Chondrocyte (in vitro differentiated cells): ENCODE measurements around the gene PRDM7. TPM values are rescaled to one million over a fixed set of nuclear protein-coding genes. Genes with fewer than 3 reads are reported as not detected.

Experiments used
- DNase-seq: peaks from one replicate; pipeline ENCODE4 v3.0.0; 2021; ENCODE audit warnings: mixed read lengths, low spot score
- H3K27ac Mint-ChIP-seq: one replicate; pipeline ENCODE4 v1.8.0; 2021; ENCODE audit warnings: mild to moderate bottlenecking, moderate library complexity, mixed read lengths; ENCODE audit not compliant: unreplicated experiment
- H3K27me3 Mint-ChIP-seq: 2 replicates; pipeline ENCODE4 v1.8.0; 2021; ENCODE audit warnings: low read depth, mixed read lengths
- H3K36me3 Mint-ChIP-seq: 2 replicates; pipeline ENCODE4 v1.8.0; 2021; ENCODE audit warnings: low read depth, mixed read lengths
- H3K4me1 Mint-ChIP-seq: 2 replicates; pipeline ENCODE4 v1.8.0; 2021; ENCODE audit warnings: low read depth, mild to moderate bottlenecking, mixed read lengths
- H3K4me3 Mint-ChIP-seq: one replicate; pipeline ENCODE4 v1.8.0; 2021; ENCODE audit warnings: mild to moderate bottlenecking, moderate library complexity, mixed read lengths; ENCODE audit not compliant: unreplicated experiment
- H3K9me3 Mint-ChIP-seq: 2 replicates; pipeline ENCODE4 v1.8.0; 2021; ENCODE audit warnings: low read depth, mixed read lengths
- total RNA-seq: library from RNA; stranded (reverse); gene quantifications from 3 replicates; pipeline ENCODE4 v1.2.1, GENCODE V29; 2021
- TF ChIP-seq, protein P1 (sequence below): fragments of 200-600 bp; sonication (generic); IDR thresholded peaks from 2 replicates; pipeline ENCODE4 v1.5.0; 2021; ENCODE audit warnings: antibody characterized with exemption, mild to moderate bottlenecking, moderate library complexity

Gene PRDM7
- total RNA-seq, 1 donor from 2014 or later: not detected

GRCh38 chr16:90031931-90032673, 45.0 kb downstream of the PRDM7 start:
- DNase-seq: no peak
- Mint-ChIP-seq H3K27me3 (peaks cover 2% of the 10 kb centered on the region), H3K36me3 (peaks cover 3% of the 10 kb centered on the region), H3K27ac (peak overlapping the region; percentile 73), H3K4me1 (peaks cover 18% of the 10 kb centered on the region), H3K4me3 (no peak overlapping the region), H3K9me3 (peaks cover 5% of the 10 kb centered on the region)
- TF ChIP-seq, protein P1, sequence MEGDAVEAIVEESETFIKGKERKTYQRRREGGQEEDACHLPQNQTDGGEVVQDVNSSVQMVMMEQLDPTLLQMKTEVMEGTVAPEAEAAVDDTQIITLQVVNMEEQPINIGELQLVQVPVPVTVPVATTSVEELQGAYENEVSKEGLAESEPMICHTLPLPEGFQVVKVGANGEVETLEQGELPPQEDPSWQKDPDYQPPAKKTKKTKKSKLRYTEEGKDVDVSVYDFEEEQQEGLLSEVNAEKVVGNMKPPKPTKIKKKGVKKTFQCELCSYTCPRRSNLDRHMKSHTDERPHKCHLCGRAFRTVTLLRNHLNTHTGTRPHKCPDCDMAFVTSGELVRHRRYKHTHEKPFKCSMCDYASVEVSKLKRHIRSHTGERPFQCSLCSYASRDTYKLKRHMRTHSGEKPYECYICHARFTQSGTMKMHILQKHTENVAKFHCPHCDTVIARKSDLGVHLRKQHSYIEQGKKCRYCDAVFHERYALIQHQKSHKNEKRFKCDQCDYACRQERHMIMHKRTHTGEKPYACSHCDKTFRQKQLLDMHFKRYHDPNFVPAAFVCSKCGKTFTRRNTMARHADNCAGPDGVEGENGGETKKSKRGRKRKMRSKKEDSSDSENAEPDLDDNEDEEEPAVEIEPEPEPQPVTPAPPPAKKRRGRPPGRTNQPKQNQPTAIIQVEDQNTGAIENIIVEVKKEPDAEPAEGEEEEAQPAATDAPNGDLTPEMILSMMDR: no peak

DNA sequence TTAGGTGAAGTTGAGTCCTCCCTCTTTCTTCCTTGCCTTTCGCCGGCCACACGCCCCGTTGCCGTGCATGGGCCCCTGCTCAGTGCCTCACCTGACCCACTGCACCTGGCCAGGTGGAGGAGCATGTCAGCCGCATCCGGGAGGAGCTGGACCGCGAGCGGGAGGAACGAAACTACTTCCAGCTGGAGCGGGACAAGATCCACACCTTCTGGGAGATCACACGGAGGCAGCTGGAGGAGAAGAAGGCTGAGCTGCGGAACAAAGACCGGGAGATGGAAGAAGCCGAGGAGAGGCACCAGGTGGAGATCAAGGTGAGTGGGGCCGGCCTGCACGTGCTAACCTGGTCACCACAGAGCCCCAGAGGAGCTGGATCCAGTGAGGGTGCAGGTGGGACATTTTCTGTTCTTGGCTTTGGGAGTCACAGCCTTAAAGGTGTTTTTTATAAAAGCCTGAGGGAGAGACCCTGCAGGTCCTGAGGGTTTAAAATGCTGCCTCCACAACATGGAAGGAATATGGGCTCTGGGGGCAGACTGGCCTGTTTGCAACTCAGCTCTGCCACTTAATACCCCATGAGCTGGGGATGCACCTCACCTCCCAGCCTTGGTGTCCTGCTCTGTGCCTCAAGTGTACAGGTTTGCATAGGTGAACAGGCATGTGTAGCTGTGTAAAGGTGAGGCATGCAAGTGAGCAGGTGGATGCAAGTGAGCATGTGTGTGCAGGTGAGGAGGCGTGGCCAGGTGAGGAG, 45.8 kb downstream of the PRDM7 start:
- peaks cover 2% of the 10 kb centered on the region for H3K36me3 Mint-ChIP-seq
- H3K9me3 Mint-ChIP-seq: peaks cover 5% of the 10 kb centered on the region
- H3K4me1 Mint-ChIP-seq: peaks cover 18% of the 10 kb centered on the region
- peaks cover 2% of the 10 kb centered on the region for H3K27me3 Mint-ChIP-seq
- H3K27ac Mint-ChIP-seq: peak overlapping the region; percentile 73
- H3K4me3 Mint-ChIP-seq: no peak overlapping the region
- TF ChIP-seq, protein P1: no peak
- DNase-seq: no peak

DNA sequence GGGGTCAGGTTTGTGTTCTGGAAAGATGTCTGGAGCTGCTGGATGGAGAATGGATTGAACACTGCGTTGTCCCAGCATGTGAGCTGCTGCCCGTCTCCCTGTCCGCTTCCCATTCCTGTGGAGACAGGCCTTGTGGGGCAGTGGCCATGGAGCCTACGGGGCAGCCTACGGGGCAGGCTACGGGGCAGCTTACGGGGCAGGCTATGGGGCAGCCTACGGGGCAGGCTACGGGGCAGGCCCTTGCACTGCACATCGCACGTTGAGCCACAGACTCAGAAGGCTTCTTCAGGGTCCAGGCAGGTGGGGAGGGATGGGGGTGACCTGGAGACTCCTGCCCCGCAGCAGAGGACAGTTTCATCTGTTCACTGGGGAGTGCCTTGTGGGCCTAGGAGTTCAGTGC, 48.1 kb downstream of the PRDM7 start:
- TF ChIP-seq, protein P1: no peak
- no peak overlapping the region for H3K27ac Mint-ChIP-seq
- H3K36me3 Mint-ChIP-seq: peaks cover 2% of the 10 kb centered on the region
- no peak for DNase-seq
- peaks cover 6% of the 10 kb centered on the region for H3K4me1 Mint-ChIP-seq
- H3K9me3 Mint-ChIP-seq: no peaks in the 10 kb centered on the region
- peaks cover 2% of the 10 kb centered on the region for H3K27me3 Mint-ChIP-seq
- no peak overlapping the region for H3K4me3 Mint-ChIP-seq

GRCh38 chr16:90027611-90028010, 49.5 kb downstream of the PRDM7 start:
- no peak overlapping the region for H3K27ac Mint-ChIP-seq

GRCh38 chr16:90026135-90026534, 51.0 kb downstream of the PRDM7 start:
- H3K9me3 Mint-ChIP-seq: no peaks in the 10 kb centered on the region
- TF ChIP-seq, protein P1: no peak
- H3K4me1 Mint-ChIP-seq: peaks cover 6% of the 10 kb centered on the region
- no peak overlapping the region for H3K4me3 Mint-ChIP-seq
- DNase-seq: no peak
- H3K36me3 Mint-ChIP-seq: no peaks in the 10 kb centered on the region
- no peak overlapping the region for H3K27ac Mint-ChIP-seq
- peaks cover 2% of the 10 kb centered on the region for H3K27me3 Mint-ChIP-seq

More at GRCh38 chr16:90027611-90028010, 49.5 kb downstream of the PRDM7 start:
- Mint-ChIP-seq H3K9me3 (no peaks in the 10 kb centered on the region), H3K27me3 (peaks cover 2% of the 10 kb centered on the region), H3K36me3 (peaks cover 2% of the 10 kb centered on the region), H3K4me1 (peaks cover 6% of the 10 kb centered on the region), H3K4me3 (no peak overlapping the region)
- no peak for DNase-seq
- TF ChIP-seq, protein P1: no peak
